MCF 10A (cell line): ENCODE results near the gene OLFM3. TPM values are rescaled to one million over a fixed set of nuclear protein-coding genes. Genes with fewer than 3 reads are reported as not detected.

ENCODE experiments used
- BruUV-seq: library from RNA; stranded (reverse); fragments of 400-500 nt; replicated peaks from 2 replicates; lab custom pipeline; 2021; lab: Mats Ljungman, UMichigan
- CTCF ChIA-PET: fragments of 300-600 bp; sonication (Branson Sonifier 250); formaldehyde crosslinking; extraction: SDS; loops from one replicate; lab custom pipeline; 2021; ENCODE audit warnings: antibody characterized with exemption, inconsistent platforms; lab: Yijun Ruan, JAX
- POLR2A ChIA-PET: fragments of 300-600, 350-650 bp; sonication (Branson Sonifier 250); formaldehyde crosslinking; extraction: SDS; loops from one replicate; lab custom pipeline; 2020; ENCODE audit warnings: antibody characterized with exemption, inconsistent platforms; lab: Yijun Ruan, JAX
- DNase-seq: peaks from one replicate; pipeline ENCODE4 v3.0.0-alpha.2; 2018; ENCODE audit not compliant: unreplicated experiment
- H3K27ac Mint-ChIP-seq: one replicate; pipeline ENCODE4 v1.8.0; 2022; ENCODE audit warnings: mild to moderate bottlenecking, low read depth, mixed read lengths; ENCODE audit not compliant: unreplicated experiment
- H3K27me3 Mint-ChIP-seq: one replicate; pipeline ENCODE4 v1.8.0; 2022; ENCODE audit warnings: mixed read lengths; ENCODE audit not compliant: insufficient read depth, unreplicated experiment
- H3K36me3 Mint-ChIP-seq: one replicate; pipeline ENCODE4 v1.8.0; 2022; ENCODE audit warnings: mild to moderate bottlenecking, moderate library complexity, mixed read lengths; ENCODE audit not compliant: insufficient read depth, unreplicated experiment
- H3K4me1 Mint-ChIP-seq: one replicate; pipeline ENCODE4 v1.8.0; 2022; ENCODE audit warnings: mixed read lengths; ENCODE audit not compliant: insufficient read depth, unreplicated experiment
- H3K4me3 Mint-ChIP-seq: one replicate; pipeline ENCODE4 v1.8.0; 2022; ENCODE audit warnings: mild to moderate bottlenecking, moderate library complexity, mixed read lengths; ENCODE audit not compliant: unreplicated experiment
- H3K9me3 Mint-ChIP-seq: one replicate; pipeline ENCODE4 v1.8.0; 2022; ENCODE audit warnings: mixed read lengths; ENCODE audit not compliant: unreplicated experiment
- CTCF ChIP-seq: fragments of 200-600 bp; IDR thresholded peaks from one replicate; pipeline ENCODE4 v1.8.0; 2022; ENCODE audit warnings: antibody characterized with exemption, mild to moderate bottlenecking; ENCODE audit not compliant: unreplicated experiment
- intact Hi-C: fragments of 100-400 bp; cut with micrococcal nuclease; formaldehyde crosslinking; loops from 2 replicates; pipeline ENCODE4 v1.14.1; 2022
- total RNA-seq: library from RNA; stranded (reverse); gene quantifications from 2 replicates; pipeline ENCODE4 v1.2.3, GENCODE V29; 2022

Gene OLFM3
- total RNA-seq, 1 experiment from 2014 or later = not detected

GRCh38 chr1:101852936-101853335, 143.8 kb downstream of the OLFM3 start:
- no peak for TF ChIP-seq CTCF
- no peaks in the 10 kb centered on the region for H3K4me1 Mint-ChIP-seq
- ChIA-PET CTCF (no interaction called here), POLR2A (no interaction called here)
- H3K36me3 Mint-ChIP-seq = no peaks in the 10 kb centered on the region
- DNase-seq = no peak
- BruUV-seq = no TSS peak
- H3K27ac Mint-ChIP-seq = no peak overlapping the region
- intact Hi-C loops = no loop called here
- H3K4me3 Mint-ChIP-seq = no peak overlapping the region
- H3K27me3 Mint-ChIP-seq = peaks cover 25% of the 10 kb centered on the region
- no peaks in the 10 kb centered on the region for H3K9me3 Mint-ChIP-seq

- Mint-ChIP-seq H3K4me3 (no peak overlapping the region), H3K27me3 (peaks cover 36% of the 10 kb centered on the region), H3K27ac (no peak overlapping the region), H3K9me3 (no peaks in the 10 kb centered on the region), H3K4me1 (no peaks in the 10 kb centered on the region), H3K36me3 (no peaks in the 10 kb centered on the region)
- DNase-seq = peak; percentile 1
- POLR2A ChIA-PET = no interaction called here
- intact Hi-C loops = no loop called here
- no peak for TF ChIP-seq CTCF
- CTCF ChIA-PET = no interaction called here
- BruUV-seq = no TSS peak
These were observed 147.4 kb downstream of the OLFM3 start for GRCh38 chr1:101849356-101849755.

GRCh38 chr1:101847626-101848025, 149.1 kb downstream of the OLFM3 start:
- no TSS peak for BruUV-seq
- no peaks in the 10 kb centered on the region for H3K36me3 Mint-ChIP-seq
- H3K4me3 Mint-ChIP-seq = no peak overlapping the region
- intact Hi-C loops = no loop called here
- POLR2A ChIA-PET = no interaction called here
- H3K4me1 Mint-ChIP-seq = no peaks in the 10 kb centered on the region
- no peak overlapping the region for H3K27ac Mint-ChIP-seq
- no peak for TF ChIP-seq CTCF
- H3K27me3 Mint-ChIP-seq = peaks cover 53% of the 10 kb centered on the region
- DNase-seq = no peak
- CTCF ChIA-PET = interaction anchor here (0.5 to 0.6 kb wide), 4 partner anchors 37 to 596 kb away, joined by 3 to 4 read pairs (median 4); no protein-coding TSS in a partner anchor
- no peaks in the 10 kb centered on the region for H3K9me3 Mint-ChIP-seq

GRCh38 chr1:101846820-101847219, 149.9 kb downstream of the OLFM3 start:
- no peaks in the 10 kb centered on the region for H3K9me3 Mint-ChIP-seq
- TF ChIP-seq CTCF = no peak
- ChIA-PET POLR2A (interaction anchor here (0.6 to 1.0 kb wide), 2 partner anchors 11 to 20 kb away, joined by 3 to 4 read pairs; no protein-coding TSS in a partner anchor), CTCF (interaction anchor here (0.6 kb wide), 1 partner anchor 42 kb away, joined by 3 read pairs; no protein-coding TSS in a partner anchor)
- peaks cover 54% of the 10 kb centered on the region for H3K27me3 Mint-ChIP-seq
- DNase-seq = no peak
- no peaks in the 10 kb centered on the region for H3K4me1 Mint-ChIP-seq
- no TSS peak for BruUV-seq
- intact Hi-C loops = no loop called here
- H3K4me3 Mint-ChIP-seq = no peak overlapping the region
- no peaks in the 10 kb centered on the region for H3K36me3 Mint-ChIP-seq
- no peak overlapping the region for H3K27ac Mint-ChIP-seq
